Measurements from ENCODE around the gene IRF2.
A peak's percentile ranks its signal among the peaks of the same experiment; 100 is the strongest.
"Not testable (repeated sequence)": the region's sequence is repeated elsewhere in the genome, so short reads cannot be mapped to it uniquely, and the experiment has no call there.

IRF2 gene

GRCh38 chr4:184346682-184347081 is 127.7 kb downstream of the IRF2 start:
- DNase-seq (ENCODE audit: low read depth) = no peak

- DNase-seq (ENCODE audit: low read depth) = not testable (repeated sequence)
These were observed 128.1 kb downstream of the IRF2 start for GRCh38 chr4:184346273-184346672.

- DNase-seq (ENCODE audit: low read depth) = no peak
These were observed 128.8 kb downstream of the IRF2 start for GRCh38 chr4:184345573-184345922.

- DNase-seq (ENCODE audit: low read depth) = no peak
These were observed 129.3 kb downstream of the IRF2 start for GRCh38 chr4:184344899-184345572.

GRCh38 chr4:184344435-184344834 is 129.9 kb downstream of the IRF2 start:
- DNase-seq (ENCODE audit: low read depth) = no peak

GRCh38 chr4:184343502-184344177 is 130.7 kb downstream of the IRF2 start:
- peak; percentile 81 for DNase-seq (ENCODE audit: low read depth)

- not testable (repeated sequence) for DNase-seq (ENCODE audit: low read depth)
These were observed 131.5 kb downstream of the IRF2 start for GRCh38 chr4:184342857-184343237.

GRCh38 chr4:184342167-184342856 is 132.0 kb downstream of the IRF2 start:
- DNase-seq (ENCODE audit: low read depth) = no peak

GRCh38 chr4:184339398-184340193 is 134.8 kb downstream of the IRF2 start:
- DNase-seq (ENCODE audit: low read depth) = peak; percentile 31

- DNase-seq (ENCODE audit: low read depth) = no peak
These were observed 136.4 kb downstream of the IRF2 start for GRCh38 chr4:184337907-184338306.

Data from iris pigment epithelial cell (primary cell).